Ishikawa (cell line): ENCODE measurements around the gene ZNRF4.

Experiments
- CREB1 ChIP-seq: IDR thresholded peaks from 2 replicates; pipeline ENCODE4 v1.6.1; 2012; ENCODE audit warnings: low read depth
- EGR1 ChIP-seq: IDR thresholded peaks from 2 replicates; pipeline ENCODE4 v1.6.1; 2012
- EP300 ChIP-seq: IDR thresholded peaks from 2 replicates; pipeline ENCODE4 v1.6.1; 2012; ENCODE audit warnings: borderline replicate concordance
- RAD21 ChIP-seq: IDR thresholded peaks from 2 replicates; pipeline ENCODE4 v1.6.1; 2012; ENCODE audit warnings: low read depth
- TAF1 ChIP-seq: IDR thresholded peaks from 2 replicates; pipeline ENCODE4 v1.6.1; 2012; ENCODE audit warnings: low read depth, mild to moderate bottlenecking
- YY1 ChIP-seq: IDR thresholded peaks from 2 replicates; pipeline ENCODE4 v1.6.1; 2012; ENCODE audit warnings: low read depth

- TF ChIP-seq TAF1 (no peak), EP300 (no peak), YY1 (no peak), RAD21 (no peak), EGR1 (no peak), CREB1 (no peak)
Measured at GRCh38 chr19:5479958-5480357, 24.7 kb downstream of the ZNRF4 start.
